ENCODE measurements around the gene PKD2. TPM values are rescaled to one million over a fixed set of nuclear protein-coding genes. Genes with fewer than 3 reads are reported as not detected.
A peak's percentile ranks its signal among the peaks of the same experiment; 100 is the strongest.

Gene PKD2
- total RNA-seq, 1 donor from 2014 or later = 40.4 TPM

DNA sequence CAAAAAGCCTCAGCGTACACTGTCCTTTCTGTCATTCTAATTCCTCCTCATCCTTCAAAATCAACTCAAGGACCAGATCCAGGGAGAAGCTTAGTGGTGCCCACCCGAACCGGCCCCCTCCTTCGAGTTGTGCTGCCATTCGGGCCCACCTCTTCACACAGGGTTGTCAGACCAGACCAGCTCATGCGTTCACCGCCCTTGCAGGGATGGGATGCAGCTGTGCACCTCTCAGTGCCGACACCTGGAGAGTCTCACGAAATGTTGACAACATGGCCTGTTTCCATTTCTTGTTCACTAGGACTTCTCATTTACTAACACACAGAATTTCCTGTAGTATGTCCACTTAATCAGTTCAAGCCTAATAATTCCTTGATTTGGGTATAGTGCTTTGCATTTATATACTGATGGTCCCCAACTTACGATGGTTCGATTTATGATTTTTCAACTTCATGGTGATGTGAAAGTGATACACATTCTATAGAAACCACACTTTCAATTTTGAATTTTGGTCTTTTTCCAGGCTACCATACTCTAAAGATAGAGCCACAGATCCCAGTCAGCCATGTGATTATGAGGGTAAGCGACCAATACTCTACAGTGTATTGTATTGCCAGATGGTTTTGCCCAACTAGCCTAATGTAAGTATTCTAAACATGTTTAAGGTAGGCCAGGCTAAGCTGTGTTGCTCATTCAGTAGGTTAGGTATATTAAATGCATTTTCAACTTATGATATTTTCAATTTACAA is 23.3 kb downstream of the PKD2 start:
- Histone ChIP-seq H4K20me1 (ENCODE audit: low read depth) (no peaks in the 10 kb centered on the region), H3K79me2 (ENCODE audit: low read depth) (no peaks in the 10 kb centered on the region), H3F3A (ENCODE audit: low read depth) (no peaks in the 10 kb centered on the region), H3K27me3 (no peaks in the 10 kb centered on the region), H3K9me3 (ENCODE audit: low read depth) (no peaks in the 10 kb centered on the region), H3K27ac (no peak overlapping the region), H3K4me1 (no peaks in the 10 kb centered on the region), H3K4me2 (no peak overlapping the region), H3K36me3 (peaks cover 10% of the 10 kb centered on the region), H2AFZ (replicated peaks) (no peak overlapping the region), H3K4me3 (no peak overlapping the region), H3K9ac (no peak overlapping the region)
- H3K36me3 Mint-ChIP-seq = peaks cover 41% of the 10 kb centered on the region
- H3K4me3 Mint-ChIP-seq = no peak overlapping the region
- TF ChIP-seq, protein P1, sequence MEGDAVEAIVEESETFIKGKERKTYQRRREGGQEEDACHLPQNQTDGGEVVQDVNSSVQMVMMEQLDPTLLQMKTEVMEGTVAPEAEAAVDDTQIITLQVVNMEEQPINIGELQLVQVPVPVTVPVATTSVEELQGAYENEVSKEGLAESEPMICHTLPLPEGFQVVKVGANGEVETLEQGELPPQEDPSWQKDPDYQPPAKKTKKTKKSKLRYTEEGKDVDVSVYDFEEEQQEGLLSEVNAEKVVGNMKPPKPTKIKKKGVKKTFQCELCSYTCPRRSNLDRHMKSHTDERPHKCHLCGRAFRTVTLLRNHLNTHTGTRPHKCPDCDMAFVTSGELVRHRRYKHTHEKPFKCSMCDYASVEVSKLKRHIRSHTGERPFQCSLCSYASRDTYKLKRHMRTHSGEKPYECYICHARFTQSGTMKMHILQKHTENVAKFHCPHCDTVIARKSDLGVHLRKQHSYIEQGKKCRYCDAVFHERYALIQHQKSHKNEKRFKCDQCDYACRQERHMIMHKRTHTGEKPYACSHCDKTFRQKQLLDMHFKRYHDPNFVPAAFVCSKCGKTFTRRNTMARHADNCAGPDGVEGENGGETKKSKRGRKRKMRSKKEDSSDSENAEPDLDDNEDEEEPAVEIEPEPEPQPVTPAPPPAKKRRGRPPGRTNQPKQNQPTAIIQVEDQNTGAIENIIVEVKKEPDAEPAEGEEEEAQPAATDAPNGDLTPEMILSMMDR (IDR thresholded peaks at IDR 0.05) = no peak
- TF ChIP-seq EZH2phosphoT487 (IDR thresholded peaks at IDR 0.05) = no peak
- TF ChIP-seq EZH2 (IDR thresholded peaks at IDR 0.05) = no peak
- H3K9me3 Mint-ChIP-seq = peaks cover 7% of the 10 kb centered on the region
- H3K27ac Mint-ChIP-seq = no peak overlapping the region
- H3K27me3 Mint-ChIP-seq (ENCODE audit: insufficient read depth, low read depth) = peaks cover 2% of the 10 kb centered on the region
- DNase-seq (ENCODE audit: low spot score) = no peak
- no peaks in the 10 kb centered on the region for H3K4me1 Mint-ChIP-seq

- no peaks in the 10 kb centered on the region for H4K20me1 ChIP-seq (ENCODE audit: low read depth)
- H3K27me3 ChIP-seq = no peaks in the 10 kb centered on the region
- H3K79me2 ChIP-seq (ENCODE audit: low read depth) = no peaks in the 10 kb centered on the region
- no peak overlapping the region for H3K4me2 ChIP-seq
- H3K27ac ChIP-seq = no peak overlapping the region
- no peak for TF ChIP-seq EZH2 (IDR thresholded peaks at IDR 0.05)
- TF ChIP-seq, protein P1 (IDR thresholded peaks at IDR 0.05) = peak; percentile 75
- no peak overlapping the region for H3K4me3 Mint-ChIP-seq
- peaks cover 10% of the 10 kb centered on the region for H3K36me3 ChIP-seq
- no peaks in the 10 kb centered on the region for H3K4me1 Mint-ChIP-seq
- no peaks in the 10 kb centered on the region for H3K9me3 Mint-ChIP-seq
- H3K4me3 ChIP-seq = no peak overlapping the region
- peak; percentile 69 for DNase-seq (ENCODE audit: low spot score)
- no peaks in the 10 kb centered on the region for H3K9me3 ChIP-seq (ENCODE audit: low read depth)
- H3K4me1 ChIP-seq = no peaks in the 10 kb centered on the region
- H3K27ac Mint-ChIP-seq = no peak overlapping the region
- H3F3A ChIP-seq (ENCODE audit: low read depth) = no peaks in the 10 kb centered on the region
- peaks cover 2% of the 10 kb centered on the region for H3K27me3 Mint-ChIP-seq (ENCODE audit: insufficient read depth, low read depth)
- H3K9ac ChIP-seq = no peak overlapping the region
- H2AFZ ChIP-seq (replicated peaks) = no peak overlapping the region
- peaks cover 39% of the 10 kb centered on the region for H3K36me3 Mint-ChIP-seq
Measured at GRCh38 chr4:88033309-88033708, 25.9 kb downstream of the PKD2 start.

GRCh38 chr4:88035292-88035691 is 27.9 kb downstream of the PKD2 start:
- H3K4me2 ChIP-seq = no peak overlapping the region
- TF ChIP-seq EZH2 (IDR thresholded peaks at IDR 0.05) (no peak), EZH2phosphoT487 (IDR thresholded peaks at IDR 0.05) (no peak)
- TF ChIP-seq, protein P1 (IDR thresholded peaks at IDR 0.05) = no peak
- H3K9me3 ChIP-seq (ENCODE audit: low read depth) = no peaks in the 10 kb centered on the region
- peaks cover 42% of the 10 kb centered on the region for H3K36me3 Mint-ChIP-seq
- no peaks in the 10 kb centered on the region for H3K9me3 Mint-ChIP-seq
- H3F3A ChIP-seq (ENCODE audit: low read depth) = no peaks in the 10 kb centered on the region
- H3K27me3 ChIP-seq = no peaks in the 10 kb centered on the region
- no peak overlapping the region for H3K27ac Mint-ChIP-seq
- no peaks in the 10 kb centered on the region for H3K4me1 ChIP-seq
- no peaks in the 10 kb centered on the region for H3K79me2 ChIP-seq (ENCODE audit: low read depth)
- no peak overlapping the region for H3K4me3 ChIP-seq
- H3K4me3 Mint-ChIP-seq = no peak overlapping the region
- DNase-seq (ENCODE audit: low spot score) = no peak
- no peaks in the 10 kb centered on the region for H3K4me1 Mint-ChIP-seq
- no peak overlapping the region for H3K9ac ChIP-seq
- H2AFZ ChIP-seq (replicated peaks) = no peak overlapping the region
- H4K20me1 ChIP-seq (ENCODE audit: low read depth) = no peaks in the 10 kb centered on the region
- peaks cover 2% of the 10 kb centered on the region for H3K27me3 Mint-ChIP-seq (ENCODE audit: insufficient read depth, low read depth)
- no peak overlapping the region for H3K27ac ChIP-seq
- peaks cover 20% of the 10 kb centered on the region for H3K36me3 ChIP-seq

Measured in neural progenitor cell (in vitro differentiated cells).